HEK293 (cell line): Measurements from ENCODE around the gene NEK7.
A peak's percentile ranks its signal among the peaks of the same experiment; 100 is the strongest.

Experiments used
- CTCF ChIA-PET: fragments of 350-600 bp; formaldehyde crosslinking; extraction: SDS; loops from one replicate; lab custom pipeline; 2021; ENCODE audit warnings: antibody characterized with exemption; lab: Yijun Ruan, JAX
- POLR2A ChIA-PET: fragments of 300-600 bp; formaldehyde crosslinking; extraction: SDS; loops from one replicate; lab custom pipeline; 2020; ENCODE audit warnings: antibody characterized with exemption, inconsistent platforms; lab: Yijun Ruan, JAX
- H3K27ac ChIP-seq: fragments of 200-500 bp; sonication (Bioruptor generic); 2 replicates; pipeline ENCODE4 v1.5.1; 2014; ENCODE audit warnings: low read depth, low read length, control low read depth, inconsistent platforms; ENCODE audit errors: extremely low read depth
- H3K36me3 ChIP-seq, 2 experiments: fragments of 200-500 bp in 1 of 2; sonication (Bioruptor generic) in 1 of 2; 1 replicate in 1 of 2; 2 replicates in 1 of 2; pipeline ENCODE4 v1.5.1; 2014 to 2017; ENCODE audit warnings: inconsistent platforms in 2 of 2, low read length in 2 of 2; ENCODE audit not compliant: control insufficient read depth in 2 of 2, insufficient read depth in 1 of 2
- H3K4me1 ChIP-seq: fragments of 200-500 bp; sonication (Bioruptor generic); 2 replicates; pipeline ENCODE4 v1.5.1; 2014; ENCODE audit warnings: mild to moderate bottlenecking, low read length, inconsistent platforms; ENCODE audit not compliant: control insufficient read depth, insufficient read depth
- H3K4me3 ChIP-seq: 2 replicates; pipeline ENCODE4 v1.5.1; 2011; ENCODE audit warnings: low read depth, mild to moderate bottlenecking, control low read depth, low read length, moderate library complexity
- H3K9me3 ChIP-seq: fragments of 200-500 bp; sonication (Bioruptor generic); 2 replicates; pipeline ENCODE4 v1.5.1; 2014; ENCODE audit warnings: low read depth, low read length, inconsistent platforms; ENCODE audit not compliant: control insufficient read depth, insufficient read depth
- IKZF3 ChIP-seq: fragments of 450-650 bp; IDR thresholded peaks from 2 replicates; pipeline ENCODE4 v1.5.0; 2018; ENCODE audit warnings: missing biosample characterization, mild to moderate bottlenecking, missing genetic modification characterization, moderate library complexity
- KLF10 ChIP-seq: fragments of 450-650 bp; IDR thresholded peaks from 2 replicates; pipeline ENCODE4 v1.5.1; 2018; ENCODE audit warnings: missing biosample characterization, mild to moderate bottlenecking, missing genetic modification characterization
- KLF8 ChIP-seq: fragments of 450-650 bp; formaldehyde crosslinking; IDR thresholded peaks from 2 replicates; pipeline ENCODE4 v1.5.1; 2016; ENCODE audit warnings: missing biosample characterization, missing genetic modification characterization
- PRDM1 ChIP-seq: fragments of 450-650 bp; formaldehyde crosslinking; IDR thresholded peaks from 2 replicates; pipeline ENCODE4; 2016; ENCODE audit warnings: missing biosample characterization, missing genetic modification characterization
- PRDM4 ChIP-seq: fragments of 450-650 bp; formaldehyde crosslinking; IDR thresholded peaks from 2 replicates; pipeline ENCODE4 v1.5.1; 2017; ENCODE audit warnings: missing biosample characterization, missing genetic modification characterization
- PRDM6 ChIP-seq: fragments of 450-650 bp; formaldehyde crosslinking; IDR thresholded peaks from 2 replicates; pipeline ENCODE4 v1.5.1; 2017; ENCODE audit warnings: missing biosample characterization, missing genetic modification characterization
- SCRT1 ChIP-seq: fragments of 450-650 bp; formaldehyde crosslinking; IDR thresholded peaks from 2 replicates; pipeline ENCODE4 v1.5.1; 2016; ENCODE audit warnings: missing biosample characterization, missing genetic modification characterization, borderline replicate concordance
- ZBTB44 ChIP-seq: fragments of 450-650 bp; IDR thresholded peaks from 2 replicates; pipeline ENCODE4 v1.5.1; 2018; ENCODE audit warnings: missing biosample characterization, mild to moderate bottlenecking, missing genetic modification characterization
- ZBTB8A ChIP-seq: fragments of 450-650 bp; formaldehyde crosslinking; IDR thresholded peaks from 2 replicates; pipeline ENCODE4 v1.5.1; 2016; ENCODE audit warnings: missing biosample characterization, missing genetic modification characterization
- ZFHX2 ChIP-seq: fragments of 450-650 bp; formaldehyde crosslinking; conservative IDR thresholded peaks from 2 replicates; pipeline ENCODE4 v1.5.1; 2016; ENCODE audit warnings: missing biosample characterization, missing genetic modification characterization
- ZIC2 ChIP-seq: fragments of 450-650 bp; formaldehyde crosslinking; IDR thresholded peaks from 2 replicates; pipeline ENCODE4 v1.5.1; 2016; ENCODE audit warnings: missing biosample characterization, missing genetic modification characterization
- ZNF132 ChIP-seq: fragments of 450-650 bp; formaldehyde crosslinking; IDR thresholded peaks from 2 replicates; pipeline ENCODE4 v1.5.1; 2017; ENCODE audit warnings: missing biosample characterization, missing genetic modification characterization, borderline replicate concordance
- ZNF157 ChIP-seq: fragments of 450-650 bp; formaldehyde crosslinking; IDR thresholded peaks from 2 replicates; pipeline ENCODE4 v1.5.1; 2016; ENCODE audit warnings: missing biosample characterization, missing genetic modification characterization
- ZNF19 ChIP-seq: fragments of 450-650 bp; formaldehyde crosslinking; IDR thresholded peaks from 2 replicates; pipeline ENCODE4; 2016; ENCODE audit warnings: missing biosample characterization, missing genetic modification characterization, low read depth
- ZNF211 ChIP-seq: fragments of 450-650 bp; formaldehyde crosslinking; IDR thresholded peaks from 2 replicates; pipeline ENCODE4 v1.5.1; 2016; ENCODE audit warnings: low read depth, missing biosample characterization, missing genetic modification characterization
- ZNF248 ChIP-seq: fragments of 450-650 bp; formaldehyde crosslinking; IDR thresholded peaks from 2 replicates; pipeline ENCODE4 v1.5.1; 2017; ENCODE audit warnings: missing biosample characterization, missing genetic modification characterization
- ZNF335 ChIP-seq: fragments of 450-650 bp; formaldehyde crosslinking; conservative IDR thresholded peaks from 2 replicates; pipeline ENCODE4 v1.5.1; 2016; ENCODE audit warnings: missing biosample characterization, missing genetic modification characterization
- ZNF423 ChIP-seq: fragments of 450-650 bp; formaldehyde crosslinking; IDR thresholded peaks from 2 replicates; pipeline ENCODE4 v1.5.1; 2016; ENCODE audit warnings: missing biosample characterization, missing genetic modification characterization
- ZNF571 ChIP-seq: fragments of 450-650 bp; formaldehyde crosslinking; IDR thresholded peaks from 2 replicates; pipeline ENCODE4 v1.5.0; 2017; ENCODE audit warnings: missing biosample characterization, missing genetic modification characterization
- ZNF610 ChIP-seq: fragments of 450-650 bp; formaldehyde crosslinking; IDR thresholded peaks from 2 replicates; pipeline ENCODE4 v1.5.1; 2016; ENCODE audit warnings: missing biosample characterization, missing genetic modification characterization, borderline replicate concordance
- ZNF830 ChIP-seq: fragments of 450-650 bp; IDR thresholded peaks from 2 replicates; pipeline ENCODE4 v1.5.0; 2018; ENCODE audit warnings: missing biosample characterization, missing genetic modification characterization, low read depth, mild to moderate bottlenecking, moderate library complexity
- ZSCAN5A ChIP-seq: fragments of 450-650 bp; formaldehyde crosslinking; IDR thresholded peaks from 2 replicates; pipeline ENCODE4 v1.5.1; 2016; ENCODE audit warnings: missing biosample characterization, missing genetic modification characterization

The NEK7 gene

GRCh38 chr1:198232940-198233675 is 76.3 kb downstream of the NEK7 start (continued):
- TF ChIP-seq ZBTB44 (peak; percentile 18; the same call in 1 of the 2 replicates), ZBTB8A (tag by site-specific recombination) (no peak)
- TF ChIP-seq, all 188 proteins: peak for 8

- Histone ChIP-seq H3K4me3 (peak overlapping the region; percentile 13), H3K4me1 (0 out of 2 replicates have a peak, but pooled peaks cover 7% of the 10 kb centered on the region), H3K27ac (no peak overlapping the region), H3K36me3 (peaks cover 0 to 7% of the 10 kb centered on the region in 2 experiments; a peak in 1 of 3 replicates), H3K9me3 (no peaks in the 10 kb centered on the region)
- TF ChIP-seq PRDM6 (tag by site-specific recombination) (peak; percentile 21), ZIC2 (tag by site-specific recombination) (peak; percentile 57), ZSCAN5A (tag by site-specific recombination) (no peak), ZNF335 (tag by site-specific recombination) (peak; percentile 35; the same call in 1 of the 2 replicates), PRDM1 (tag by site-specific recombination) (peak; percentile 70; the same call in 1 of the 2 replicates), ZNF610 (tag by site-specific recombination) (no peak), IKZF3 (peak; percentile 47), ZNF830 (no peak), ZFHX2 (tag by site-specific recombination) (peak; percentile 12; the same call in 1 of the 2 replicates)
- CTCF ChIA-PET: no interaction called here
- POLR2A ChIA-PET: no interaction called here
Measured at GRCh38 chr1:198234520-198235251, 77.9 kb downstream of the NEK7 start.

GRCh38 chr1:198238121-198238520 is 81.3 kb downstream of the NEK7 start:
- Histone ChIP-seq H3K4me1 (0 out of 2 replicates have a peak, but pooled peaks cover 6% of the 10 kb centered on the region), H3K9me3 (no peaks in the 10 kb centered on the region), H3K4me3 (no peak overlapping the region), H3K27ac (no peak overlapping the region), H3K36me3 (peaks cover 0 to 7% of the 10 kb centered on the region in 2 experiments; a peak in 1 of 3 replicates)
- ChIA-PET CTCF (no interaction called here), POLR2A (no interaction called here)
- TF ChIP-seq ZNF132 (tag by site-specific recombination): no peak
- no peak for TF ChIP-seq ZNF571 (tag by site-specific recombination)
- TF ChIP-seq ZNF157: no peak
- TF ChIP-seq ZNF19 (tag by site-specific recombination): no peak
- no peak for TF ChIP-seq ZNF423 (tag by site-specific recombination)
- no peak for TF ChIP-seq PRDM4 (tag by site-specific recombination)
- TF ChIP-seq KLF10 (tag by site-specific recombination): no peak
- TF ChIP-seq ZNF211 (tag by site-specific recombination): no peak
- no peak for TF ChIP-seq ZNF248 (tag by site-specific recombination)
- TF ChIP-seq SCRT1 (tag by site-specific recombination): no peak
- TF ChIP-seq PRDM6 (tag by site-specific recombination): no peak
- no peak for TF ChIP-seq KLF8 (tag by site-specific recombination)
